Measurements from ENCODE around the gene RNGTT. TPM values are rescaled to one million over a fixed set of nuclear protein-coding genes. Genes with fewer than 3 reads are reported as not detected.

RNGTT gene
- total RNA-seq, 2 experiments from 2014 or later = 11.6 to 12.4 TPM

GRCh38 chr6:88586371-88587149, 376.9 kb downstream of the RNGTT start:
- Histone ChIP-seq H3K4me1 (ENCODE audit: insufficient read depth, low read length) (no peaks in the 10 kb centered on the region), H3K27ac (ENCODE audit: low read depth in 1 of 2, low read length in 2 of 2) (no peak overlapping the region), H3K27me3 (ENCODE audit: control insufficient read depth in 1 of 2, insufficient read depth in 2 of 2, low read length in 2 of 2) (no peaks in the 10 kb centered on the region), H3K9me3 (ENCODE audit: control insufficient read depth in 1 of 2, insufficient read depth in 1 of 2, low read length in 2 of 2) (peaks cover 0 to 13% of the 10 kb centered on the region in 2 experiments), H3K4me3 (ENCODE audit: low read length) (no peak overlapping the region), H3K36me3 (ENCODE audit: insufficient read depth, low read length) (no peaks in the 10 kb centered on the region)
- CTCF ChIA-PET = no interaction called here
- Mint-ChIP-seq H3K27ac (no peak overlapping the region), H3K4me3 (no peak overlapping the region), H3K36me3 (ENCODE audit: low read depth) (no peaks in the 10 kb centered on the region), H3K27me3 (peaks cover 43% of the 10 kb centered on the region), H3K4me1 (ENCODE audit: low read depth) (no peaks in the 10 kb centered on the region), H3K9me3 (peaks cover 3% of the 10 kb centered on the region)
- TF ChIP-seq, protein P1, sequence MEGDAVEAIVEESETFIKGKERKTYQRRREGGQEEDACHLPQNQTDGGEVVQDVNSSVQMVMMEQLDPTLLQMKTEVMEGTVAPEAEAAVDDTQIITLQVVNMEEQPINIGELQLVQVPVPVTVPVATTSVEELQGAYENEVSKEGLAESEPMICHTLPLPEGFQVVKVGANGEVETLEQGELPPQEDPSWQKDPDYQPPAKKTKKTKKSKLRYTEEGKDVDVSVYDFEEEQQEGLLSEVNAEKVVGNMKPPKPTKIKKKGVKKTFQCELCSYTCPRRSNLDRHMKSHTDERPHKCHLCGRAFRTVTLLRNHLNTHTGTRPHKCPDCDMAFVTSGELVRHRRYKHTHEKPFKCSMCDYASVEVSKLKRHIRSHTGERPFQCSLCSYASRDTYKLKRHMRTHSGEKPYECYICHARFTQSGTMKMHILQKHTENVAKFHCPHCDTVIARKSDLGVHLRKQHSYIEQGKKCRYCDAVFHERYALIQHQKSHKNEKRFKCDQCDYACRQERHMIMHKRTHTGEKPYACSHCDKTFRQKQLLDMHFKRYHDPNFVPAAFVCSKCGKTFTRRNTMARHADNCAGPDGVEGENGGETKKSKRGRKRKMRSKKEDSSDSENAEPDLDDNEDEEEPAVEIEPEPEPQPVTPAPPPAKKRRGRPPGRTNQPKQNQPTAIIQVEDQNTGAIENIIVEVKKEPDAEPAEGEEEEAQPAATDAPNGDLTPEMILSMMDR (IDR thresholded peaks at IDR 0.05) = no peak
- no peak for ATAC-seq (ENCODE audit: poor library complexity)
- intact Hi-C loops (cut with DNase I, micrococcal nuclease) = no loop called here
- POLR2A ChIA-PET = no interaction called here
- no peak for DNase-seq

DNA sequence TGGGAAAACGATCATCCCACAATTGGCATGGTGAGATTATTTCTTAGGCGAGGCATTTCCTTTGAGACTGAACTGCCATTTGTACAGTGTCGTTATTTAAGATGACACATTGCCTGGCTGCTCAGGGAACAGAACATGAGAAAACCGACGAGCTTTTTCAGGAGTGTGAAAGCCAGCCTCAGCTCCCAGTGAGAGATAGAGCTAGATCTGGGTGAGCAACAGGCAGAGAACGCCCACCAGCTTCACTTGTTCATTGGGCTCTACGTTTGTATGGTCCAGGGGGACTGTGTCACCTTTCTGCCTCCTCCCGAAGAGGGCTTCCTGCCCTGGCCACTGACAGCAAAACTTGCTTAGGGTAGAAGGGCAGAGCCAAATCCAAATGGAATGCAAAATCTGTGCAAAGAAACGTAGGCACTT, 378.1 kb downstream of the RNGTT start:
- ChIA-PET POLR2A (no interaction called here), CTCF (no interaction called here)
- no peaks in the 10 kb centered on the region for H3K27me3 ChIP-seq (ENCODE audit: control insufficient read depth in 1 of 2, insufficient read depth in 2 of 2, low read length in 2 of 2)
- H3K36me3 Mint-ChIP-seq (ENCODE audit: low read depth) = no peaks in the 10 kb centered on the region
- H3K27ac ChIP-seq (ENCODE audit: low read depth in 1 of 2, low read length in 2 of 2) = no peak overlapping the region
- H3K4me1 Mint-ChIP-seq (ENCODE audit: low read depth) = no peaks in the 10 kb centered on the region
- no peak for DNase-seq
- peaks cover 0 to 13% of the 10 kb centered on the region in 2 experiments for H3K9me3 ChIP-seq (ENCODE audit: control insufficient read depth in 1 of 2, insufficient read depth in 1 of 2, low read length in 2 of 2)
- no peak overlapping the region for H3K4me3 ChIP-seq (ENCODE audit: low read length)
- no peak overlapping the region for H3K4me3 Mint-ChIP-seq
- no peak overlapping the region for H3K27ac Mint-ChIP-seq
- H3K9me3 Mint-ChIP-seq = peaks cover 3% of the 10 kb centered on the region
- peaks cover 48% of the 10 kb centered on the region for H3K27me3 Mint-ChIP-seq
- TF ChIP-seq, protein P1 (IDR thresholded peaks at IDR 0.05) = no peak
- ATAC-seq (ENCODE audit: poor library complexity) = no peak
- H3K36me3 ChIP-seq (ENCODE audit: insufficient read depth, low read length) = no peaks in the 10 kb centered on the region
- intact Hi-C loops (cut with DNase I, micrococcal nuclease) = no loop called here
- H3K4me1 ChIP-seq (ENCODE audit: insufficient read depth, low read length) = no peaks in the 10 kb centered on the region

- no peak overlapping the region for H3K27ac ChIP-seq (ENCODE audit: low read depth in 1 of 2, low read length in 2 of 2)
- ChIA-PET CTCF (no interaction called here), POLR2A (no interaction called here)
- no peak overlapping the region for H3K4me3 ChIP-seq (ENCODE audit: low read length)
- TF ChIP-seq, protein P1 (IDR thresholded peaks at IDR 0.05) = no peak
- Mint-ChIP-seq H3K4me1 (ENCODE audit: low read depth) (no peaks in the 10 kb centered on the region), H3K9me3 (peaks cover 3% of the 10 kb centered on the region), H3K36me3 (ENCODE audit: low read depth) (no peaks in the 10 kb centered on the region), H3K27ac (no peak overlapping the region), H3K4me3 (no peak overlapping the region), H3K27me3 (peaks cover 50% of the 10 kb centered on the region)
- H3K9me3 ChIP-seq (ENCODE audit: control insufficient read depth in 1 of 2, insufficient read depth in 1 of 2, low read length in 2 of 2) = peaks cover 0 to 13% of the 10 kb centered on the region in 2 experiments
- DNase-seq (no peak), ATAC-seq (ENCODE audit: poor library complexity) (no peak)
- no peaks in the 10 kb centered on the region for H3K36me3 ChIP-seq (ENCODE audit: insufficient read depth, low read length)
- H3K4me1 ChIP-seq (ENCODE audit: insufficient read depth, low read length) = no peaks in the 10 kb centered on the region
- H3K27me3 ChIP-seq (ENCODE audit: control insufficient read depth in 1 of 2, insufficient read depth in 2 of 2, low read length in 2 of 2) = no peaks in the 10 kb centered on the region
- intact Hi-C loops (cut with DNase I, micrococcal nuclease) = no loop called here
Observed at GRCh38 chr6:88584581-88585275, 378.7 kb downstream of the RNGTT start.

Data from CD4-positive, alpha-beta T cell (primary cell).